ENCODE results near the gene GNAQ. TPM values are rescaled to one million over a fixed set of nuclear protein-coding genes. Genes with fewer than 3 reads are reported as not detected.

Gene GNAQ
- total RNA-seq, 3 donors from 2014 or later (not counting 1 experiment from before 2014, with no cell fraction given): 17.8 to 51.6 (median 24.5) TPM

- no peak overlapping the region for H3K4me3 Mint-ChIP-seq
Observed at GRCh38 chr9:77677957-77678535, 353.6 kb downstream of the GNAQ start.

GRCh38 chr9:77677397-77677796 lies 354.2 kb downstream of the GNAQ start:
- intact Hi-C loops (cut with micrococcal nuclease): no loop called here
- TF ChIP-seq CTCF (IDR thresholded peaks at IDR 0.05): no peak
- Histone ChIP-seq H3K27ac (ENCODE audit: low read length) (no peak overlapping the region), H3K9me3 (ENCODE audit: control insufficient read depth, insufficient read depth, low read length) (no peaks in the 10 kb centered on the region), H3K4me3 (ENCODE audit: low read length) (no peak overlapping the region), H3K27me3 (ENCODE audit: control insufficient read depth, insufficient read depth, low read length) (no peaks in the 10 kb centered on the region), H3K36me3 (ENCODE audit: control insufficient read depth, insufficient read depth, low read length) (no peaks in the 10 kb centered on the region), H3K4me1 (ENCODE audit: control insufficient read depth, insufficient read depth, low read length) (no peaks in the 10 kb centered on the region)
- Mint-ChIP-seq H3K36me3 (no peaks in the 10 kb centered on the region), H3K9me3 (no peaks in the 10 kb centered on the region), H3K4me3 (no peak overlapping the region), H3K27ac (no peak overlapping the region), H3K27me3 (ENCODE audit: low read depth in 2 of 2) (peaks cover 0 to 2% of the 10 kb centered on the region in 2 donors), H3K4me1 (no peaks in the 10 kb centered on the region)
- ATAC-seq: no peak
- no peak for DNase-seq
- 70% methylated on average over 4 of the region's 4 CpGs for WGBS (ENCODE audit: insufficient coverage)

More at GRCh38 chr9:77677957-77678535, 353.6 kb downstream of the GNAQ start:
- intact Hi-C loops (cut with micrococcal nuclease): no loop called here
- no peaks in the 10 kb centered on the region for H3K27me3 ChIP-seq (ENCODE audit: control insufficient read depth, insufficient read depth, low read length)
- no peak overlapping the region for H3K27ac ChIP-seq (ENCODE audit: low read length)
- DNase-seq (no peak), ATAC-seq (no peak)
- no peaks in the 10 kb centered on the region for H3K9me3 Mint-ChIP-seq
- H3K27ac Mint-ChIP-seq: no peak overlapping the region
- H3K36me3 Mint-ChIP-seq: no peaks in the 10 kb centered on the region
- H3K36me3 ChIP-seq (ENCODE audit: control insufficient read depth, insufficient read depth, low read length): no peaks in the 10 kb centered on the region
- H3K9me3 ChIP-seq (ENCODE audit: control insufficient read depth, insufficient read depth, low read length): no peaks in the 10 kb centered on the region
- H3K27me3 Mint-ChIP-seq (ENCODE audit: low read depth in 2 of 2): peaks cover 0 to 2% of the 10 kb centered on the region in 2 donors
- H3K4me1 Mint-ChIP-seq: no peaks in the 10 kb centered on the region
- TF ChIP-seq CTCF (IDR thresholded peaks at IDR 0.05): no peak
- WGBS (ENCODE audit: insufficient coverage): 91% methylated on average over 6 of the region's 7 CpGs
- no peaks in the 10 kb centered on the region for H3K4me1 ChIP-seq (ENCODE audit: control insufficient read depth, insufficient read depth, low read length)
- no peak overlapping the region for H3K4me3 ChIP-seq (ENCODE audit: low read length)

- no peak overlapping the region for H3K4me3 ChIP-seq (ENCODE audit: low read length)
- Mint-ChIP-seq H3K27me3 (ENCODE audit: low read depth in 2 of 2) (peaks cover 0 to 5% of the 10 kb centered on the region in 2 donors), H3K36me3 (no peaks in the 10 kb centered on the region), H3K27ac (no peak overlapping the region), H3K9me3 (no peaks in the 10 kb centered on the region), H3K4me3 (no peak overlapping the region), H3K4me1 (no peaks in the 10 kb centered on the region)
- H3K36me3 ChIP-seq (ENCODE audit: control insufficient read depth, insufficient read depth, low read length): no peaks in the 10 kb centered on the region
- TF ChIP-seq CTCF (IDR thresholded peaks at IDR 0.05): no peak
- H3K4me1 ChIP-seq (ENCODE audit: control insufficient read depth, insufficient read depth, low read length): no peaks in the 10 kb centered on the region
- intact Hi-C loops (cut with micrococcal nuclease): no loop called here
- no peaks in the 10 kb centered on the region for H3K27me3 ChIP-seq (ENCODE audit: control insufficient read depth, insufficient read depth, low read length)
- 86% methylated on average over 10 of the region's 10 CpGs for WGBS (ENCODE audit: insufficient coverage)
- H3K9me3 ChIP-seq (ENCODE audit: control insufficient read depth, insufficient read depth, low read length): no peaks in the 10 kb centered on the region
- ATAC-seq (no peak), DNase-seq (no peak)
- no peak overlapping the region for H3K27ac ChIP-seq (ENCODE audit: low read length)
Observed at GRCh38 chr9:77673941-77674791, 357.4 kb downstream of the GNAQ start.

Data from natural killer cell (primary cell).